DND-41 (cell line): ENCODE results near the gene CYBB.

Experiments used
- EZH2 ChIP-seq: IDR thresholded peaks from 3 replicates; pipeline ENCODE4 v1.6.1; 2012; ENCODE audit warnings: borderline replicate concordance, low read depth, mild to moderate bottlenecking, moderate library complexity, low read length, inconsistent platforms; ENCODE audit not compliant: severe bottlenecking
- TF ChIP-seq, protein P1 (sequence below): IDR thresholded peaks from 2 replicates; pipeline ENCODE4 v1.5.1; 2012; ENCODE audit warnings: borderline replicate concordance, low read length, moderate library complexity, mild to moderate bottlenecking; ENCODE audit not compliant: poor library complexity, severe bottlenecking; ENCODE audit errors: extremely low read depth

DNA sequence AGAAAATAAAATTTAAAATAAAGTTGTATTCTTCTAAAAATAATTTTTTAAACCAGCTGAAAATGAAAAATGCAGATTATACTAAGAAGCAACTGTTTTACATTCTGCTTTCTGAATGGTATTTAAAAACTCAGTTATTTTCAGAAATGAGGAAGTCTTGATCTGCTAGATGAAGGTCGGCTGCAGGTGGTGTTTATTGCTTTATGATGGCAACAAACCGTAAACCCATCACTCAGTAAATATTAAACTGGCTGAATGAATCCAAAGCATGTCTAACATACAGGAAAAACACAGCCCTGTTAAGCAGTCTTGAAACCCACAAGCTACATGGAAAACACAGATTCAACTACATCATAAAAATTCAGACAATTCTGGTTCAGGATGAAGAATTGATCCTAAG is 38.2 kb downstream of the CYBB start:
- TF ChIP-seq, protein P1, sequence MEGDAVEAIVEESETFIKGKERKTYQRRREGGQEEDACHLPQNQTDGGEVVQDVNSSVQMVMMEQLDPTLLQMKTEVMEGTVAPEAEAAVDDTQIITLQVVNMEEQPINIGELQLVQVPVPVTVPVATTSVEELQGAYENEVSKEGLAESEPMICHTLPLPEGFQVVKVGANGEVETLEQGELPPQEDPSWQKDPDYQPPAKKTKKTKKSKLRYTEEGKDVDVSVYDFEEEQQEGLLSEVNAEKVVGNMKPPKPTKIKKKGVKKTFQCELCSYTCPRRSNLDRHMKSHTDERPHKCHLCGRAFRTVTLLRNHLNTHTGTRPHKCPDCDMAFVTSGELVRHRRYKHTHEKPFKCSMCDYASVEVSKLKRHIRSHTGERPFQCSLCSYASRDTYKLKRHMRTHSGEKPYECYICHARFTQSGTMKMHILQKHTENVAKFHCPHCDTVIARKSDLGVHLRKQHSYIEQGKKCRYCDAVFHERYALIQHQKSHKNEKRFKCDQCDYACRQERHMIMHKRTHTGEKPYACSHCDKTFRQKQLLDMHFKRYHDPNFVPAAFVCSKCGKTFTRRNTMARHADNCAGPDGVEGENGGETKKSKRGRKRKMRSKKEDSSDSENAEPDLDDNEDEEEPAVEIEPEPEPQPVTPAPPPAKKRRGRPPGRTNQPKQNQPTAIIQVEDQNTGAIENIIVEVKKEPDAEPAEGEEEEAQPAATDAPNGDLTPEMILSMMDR = no peak
- TF ChIP-seq EZH2 = no peak
